HG03558 (cell line): ENCODE measurements around the gene HADH.
A peak's percentile ranks its signal among the peaks of the same experiment; 100 is the strongest.

ENCODE experiments used
- ATAC-seq: cut with Tn5 transposase; IDR thresholded peaks from one replicate; pipeline ENCODE4 v1.9.1; 2021; ENCODE audit warnings: moderate number of reproducible peaks; ENCODE audit not compliant: unreplicated experiment; ENCODE audit errors: extremely low read depth

Gene HADH

GRCh38 chr4:108053251-108053711, 63.6 kb downstream of the HADH start:
- ATAC-seq = peak; percentile 89

GRCh38 chr4:108054025-108054638, 64.4 kb downstream of the HADH start:
- ATAC-seq = no peak

GRCh38 chr4:108055787-108056186, 66.1 kb downstream of the HADH start:
- ATAC-seq = no peak

- ATAC-seq = no peak
These were observed 66.7 kb downstream of the HADH start for GRCh38 chr4:108056418-108056817.

GRCh38 chr4:108058685-108059440, 69.2 kb downstream of the HADH start:
- no peak for ATAC-seq

- no peak for ATAC-seq
These were observed 70.5 kb downstream of the HADH start for GRCh38 chr4:108060164-108060563.

- no peak for ATAC-seq
These were observed 71.1 kb downstream of the HADH start for GRCh38 chr4:108060686-108061321.

- no peak for ATAC-seq
These were observed 78.8 kb downstream of the HADH start for GRCh38 chr4:108068442-108068841.

GRCh38 chr4:108070775-108071174, 81.1 kb downstream of the HADH start:
- no peak for ATAC-seq

GRCh38 chr4:108072300-108072699, 82.6 kb downstream of the HADH start:
- ATAC-seq = no peak

- ATAC-seq = no peak
These were observed 88.5 kb downstream of the HADH start for GRCh38 chr4:108078024-108078733.

GRCh38 chr4:108080747-108081146, 91.1 kb downstream of the HADH start:
- no peak for ATAC-seq

- no peak for ATAC-seq
These were observed 91.6 kb downstream of the HADH start for GRCh38 chr4:108081256-108081655.
